Bronchial epithelial cell (primary cell): Measurements from ENCODE around the gene UBE2H. TPM values are rescaled to one million over a fixed set of nuclear protein-coding genes. Genes with fewer than 3 reads are reported as not detected.
"Not testable (repeated sequence)": the region's sequence is repeated elsewhere in the genome, so short reads cannot be mapped to it uniquely, and the experiment has no call there.

ENCODE experiments used
- DNase-seq: peaks from one replicate; pipeline ENCODE4 v3.0.0-alpha.2; 2010; ENCODE audit warnings: low read depth
- FAIRE-seq: peaks from 2 replicates; lab custom pipeline; 2011; peaks lifted over from hg19 to GRCh38; lab: Jason Lieb, UNC
- H3K27me3 ChIP-seq: 2 replicates; pipeline ENCODE4 v1.5.1; 2011; ENCODE audit warnings: low read length; ENCODE audit not compliant: control insufficient read depth, insufficient read depth
- H3K36me3 ChIP-seq: 2 replicates; pipeline ENCODE4 v1.5.1; 2011; ENCODE audit warnings: low read length; ENCODE audit not compliant: control insufficient read depth, insufficient read depth
- H3K4me3 ChIP-seq: 2 replicates; pipeline ENCODE4 v1.5.1; 2011; ENCODE audit warnings: mild to moderate bottlenecking, low read depth, low read length, control low read depth
- CTCF ChIP-seq: IDR thresholded peaks from 2 replicates; pipeline ENCODE4 v1.5.1; 2011; ENCODE audit warnings: mild to moderate bottlenecking, moderate library complexity, low read length, control low read depth, inconsistent platforms; ENCODE audit not compliant: insufficient read depth, severe bottlenecking
- total RNA-seq: library from RNA; depleted of rRNA; stranded (reverse); fragments of >200 nt; gene quantifications from 2 replicates; pipeline ENCODE4 v1.2.1, GENCODE V29; 2014

Gene UBE2H
- total RNA-seq, 1 donor from 2014 or later = 50.0 TPM

- peaks cover 10% of the 10 kb centered on the region for H3K36me3 ChIP-seq
- H3K4me3 ChIP-seq = no peak overlapping the region
- FAIRE-seq (no peak), DNase-seq (no peak)
- H3K27me3 ChIP-seq = no peaks in the 10 kb centered on the region
- no peak for TF ChIP-seq CTCF
Measured at GRCh38 chr7:129843365-129843898, 109.3 kb downstream of the UBE2H start.

DNA sequence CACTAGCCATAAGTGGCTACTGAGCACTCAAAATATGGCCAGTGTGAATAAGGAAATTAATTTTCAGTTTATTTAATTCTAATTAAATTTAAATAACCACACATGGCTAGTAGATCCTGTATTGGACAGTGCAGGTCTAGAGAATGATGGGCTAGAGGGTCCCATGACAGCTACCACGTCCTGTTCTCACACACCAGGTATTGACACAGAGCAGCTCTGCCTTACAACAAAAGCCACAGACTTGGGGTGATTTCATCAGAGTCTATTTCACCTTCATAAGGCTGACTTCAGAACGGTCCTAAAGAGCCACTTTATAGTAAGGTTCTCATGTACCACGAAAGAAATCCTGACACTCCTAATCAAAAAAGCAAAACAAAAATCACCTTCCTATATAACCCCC, 111.3 kb downstream of the UBE2H start:
- TF ChIP-seq CTCF = no peak
- no peak overlapping the region for H3K4me3 ChIP-seq
- DNase-seq (no peak), FAIRE-seq (no peak)
- H3K36me3 ChIP-seq = peaks cover 12% of the 10 kb centered on the region
- H3K27me3 ChIP-seq = no peaks in the 10 kb centered on the region

DNA sequence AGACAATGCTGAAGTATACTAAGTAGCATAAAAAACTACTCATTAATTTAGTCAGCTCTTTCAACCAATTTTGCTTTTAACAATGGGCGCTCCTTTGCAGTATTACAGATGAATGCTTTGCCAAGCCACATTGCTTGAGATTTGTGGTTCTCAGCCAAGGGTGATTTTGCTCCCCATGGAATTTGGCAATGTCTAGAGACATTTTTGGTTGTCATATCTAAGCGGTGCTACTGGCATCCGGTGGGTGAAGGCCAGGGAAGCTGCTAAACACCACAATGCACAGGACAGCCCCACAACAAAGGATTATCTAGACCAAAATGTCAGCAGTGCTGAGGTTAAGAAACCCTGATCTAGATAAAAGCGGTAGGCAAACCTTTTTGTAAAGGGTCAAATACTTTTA, 112.0 kb downstream of the UBE2H start:
- no peak for FAIRE-seq
- TF ChIP-seq CTCF = no peak
- no peak overlapping the region for H3K4me3 ChIP-seq
- H3K36me3 ChIP-seq = peaks cover 14% of the 10 kb centered on the region
- H3K27me3 ChIP-seq = no peaks in the 10 kb centered on the region
- DNase-seq = no peak

- no peak for DNase-seq
- peaks cover 15% of the 10 kb centered on the region for H3K36me3 ChIP-seq
- TF ChIP-seq CTCF = no peak
- no peaks in the 10 kb centered on the region for H3K27me3 ChIP-seq
- FAIRE-seq = no peak
- no peak overlapping the region for H3K4me3 ChIP-seq
Measured at GRCh38 chr7:129836983-129837382, 115.8 kb downstream of the UBE2H start.

GRCh38 chr7:129835569-129835968, 117.2 kb downstream of the UBE2H start:
- no peak overlapping the region for H3K4me3 ChIP-seq
- DNase-seq = no peak
- peaks cover 14% of the 10 kb centered on the region for H3K36me3 ChIP-seq
- TF ChIP-seq CTCF = no peak
- no peak for FAIRE-seq
- H3K27me3 ChIP-seq = no peaks in the 10 kb centered on the region

GRCh38 chr7:129833353-129833752, 119.4 kb downstream of the UBE2H start:
- DNase-seq, H3K36me3 ChIP-seq, H3K4me3 ChIP-seq, H3K27me3 ChIP-seq, FAIRE-seq: not testable (repeated sequence)
